NCI-H526 treated with DMSO at 0.1 percent for 48 hours (cell line): Measurements from ENCODE around the gene UQCRH.
"Not testable (repeated sequence)": the region's sequence is repeated elsewhere in the genome, so short reads cannot be mapped to it uniquely, and the experiment has no call there.

Experiments
- DNase-seq: peaks from one replicate; lab custom pipeline; 2025; lab: John Stamatoyannopoulos, UW

The UQCRH gene

GRCh38 chr1:46300673-46301405, 2.7 kb upstream of the UQCRH start:
- peak; percentile 44 for DNase-seq

- no peak for DNase-seq
Observed at GRCh38 chr1:46301406-46301807, 2.1 kb upstream of the UQCRH start.

GRCh38 chr1:46301808-46302640, 1.5 kb upstream of the UQCRH start:
- peak; percentile 72 for DNase-seq

- DNase-seq, result peak; percentile 68
Observed at GRCh38 chr1:46302641-46303037, 859 bp upstream of the UQCRH start.

- no peak for DNase-seq
Observed at GRCh38 chr1:46303872-46304326, 401 bp downstream of the UQCRH start.

- DNase-seq, result no peak
Observed at GRCh38 chr1:46306159-46306530, 2.6 kb downstream of the UQCRH start.

GRCh38 chr1:46309401-46310159, 6.1 kb downstream of the UQCRH start:
- DNase-seq, result no peak

- DNase-seq, result no peak
Observed at GRCh38 chr1:46310321-46310720, 6.8 kb downstream of the UQCRH start.

GRCh38 chr1:46315669-46316403, 12.3 kb downstream of the UQCRH start:
- no peak for DNase-seq

GRCh38 chr1:46317323-46317722, 13.8 kb downstream of the UQCRH start:
- no peak for DNase-seq

- DNase-seq, result not testable (repeated sequence)
Observed at GRCh38 chr1:46319301-46319700, 15.8 kb downstream of the UQCRH start.

- not testable (repeated sequence) for DNase-seq
Observed at GRCh38 chr1:46319960-46320914, 16.7 kb downstream of the UQCRH start.

GRCh38 chr1:46322191-46322590, 18.7 kb downstream of the UQCRH start:
- not testable (repeated sequence) for DNase-seq

- DNase-seq, result not testable (repeated sequence)
Observed at GRCh38 chr1:46325285-46326076, 22.0 kb downstream of the UQCRH start.

GRCh38 chr1:46328182-46328581, 24.7 kb downstream of the UQCRH start:
- not testable (repeated sequence) for DNase-seq

- DNase-seq, result not testable (repeated sequence)
Observed at GRCh38 chr1:46329807-46330206, 26.3 kb downstream of the UQCRH start.

- DNase-seq, result not testable (repeated sequence)
Observed at GRCh38 chr1:46330381-46330780, 26.9 kb downstream of the UQCRH start.

- not testable (repeated sequence) for DNase-seq
Observed at GRCh38 chr1:46331786-46332540, 28.5 kb downstream of the UQCRH start.
